GM13977 (cell line): Measurements from ENCODE around the gene PLEKHM2.
"Not testable (repeated sequence)": the region's sequence is repeated elsewhere in the genome, so short reads cannot be mapped to it uniquely, and the experiment has no call there.

Source experiments
- DNase-seq: peaks from one replicate; pipeline ENCODE4 v3.0.0; 2012; ENCODE audit warnings: low spot score
- in situ Hi-C: fragments of 300-500 bp; cut with MboI; formaldehyde crosslinking; loops from one replicate; pipeline ENCODE4 v1.12.0; 2022; ENCODE audit warnings: low sequenced_read_pairs, low pct_unique_long_range_greater_than_20kb, mixed read lengths, inconsistent platforms; ENCODE audit not compliant: unreplicated experiment
- TF ChIP-seq, protein P1 (sequence below): IDR thresholded peaks from 2 replicates; pipeline ENCODE4 v1.5.1; 2012; ENCODE audit warnings: mild to moderate bottlenecking, control low read depth; ENCODE audit not compliant: insufficient read depth; ENCODE audit errors: extremely low read depth, missing control alignments

PLEKHM2 gene

DNA sequence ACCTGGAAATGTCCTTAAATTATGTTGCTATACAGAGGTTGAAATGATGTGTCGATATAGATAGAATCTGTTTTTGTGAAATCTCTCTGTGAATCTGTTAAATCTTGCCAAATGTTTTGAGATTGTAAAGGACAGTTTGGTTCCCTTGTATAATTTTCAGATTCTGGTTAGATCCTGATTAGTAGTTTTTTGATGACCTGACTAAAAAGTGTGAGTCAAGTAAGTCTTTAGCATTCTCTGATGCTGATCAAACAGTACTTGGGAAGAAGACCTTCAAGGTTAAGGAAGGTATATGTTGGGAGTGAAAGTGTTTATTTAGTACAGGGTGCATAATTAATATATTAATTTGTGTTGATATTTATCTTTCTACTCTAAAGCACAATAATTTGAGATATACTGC is 34.2 kb upstream of the PLEKHM2 start:
- no peak for DNase-seq
- in situ Hi-C loops, result no loop called here
- TF ChIP-seq, protein P1, sequence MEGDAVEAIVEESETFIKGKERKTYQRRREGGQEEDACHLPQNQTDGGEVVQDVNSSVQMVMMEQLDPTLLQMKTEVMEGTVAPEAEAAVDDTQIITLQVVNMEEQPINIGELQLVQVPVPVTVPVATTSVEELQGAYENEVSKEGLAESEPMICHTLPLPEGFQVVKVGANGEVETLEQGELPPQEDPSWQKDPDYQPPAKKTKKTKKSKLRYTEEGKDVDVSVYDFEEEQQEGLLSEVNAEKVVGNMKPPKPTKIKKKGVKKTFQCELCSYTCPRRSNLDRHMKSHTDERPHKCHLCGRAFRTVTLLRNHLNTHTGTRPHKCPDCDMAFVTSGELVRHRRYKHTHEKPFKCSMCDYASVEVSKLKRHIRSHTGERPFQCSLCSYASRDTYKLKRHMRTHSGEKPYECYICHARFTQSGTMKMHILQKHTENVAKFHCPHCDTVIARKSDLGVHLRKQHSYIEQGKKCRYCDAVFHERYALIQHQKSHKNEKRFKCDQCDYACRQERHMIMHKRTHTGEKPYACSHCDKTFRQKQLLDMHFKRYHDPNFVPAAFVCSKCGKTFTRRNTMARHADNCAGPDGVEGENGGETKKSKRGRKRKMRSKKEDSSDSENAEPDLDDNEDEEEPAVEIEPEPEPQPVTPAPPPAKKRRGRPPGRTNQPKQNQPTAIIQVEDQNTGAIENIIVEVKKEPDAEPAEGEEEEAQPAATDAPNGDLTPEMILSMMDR, result no peak

DNA sequence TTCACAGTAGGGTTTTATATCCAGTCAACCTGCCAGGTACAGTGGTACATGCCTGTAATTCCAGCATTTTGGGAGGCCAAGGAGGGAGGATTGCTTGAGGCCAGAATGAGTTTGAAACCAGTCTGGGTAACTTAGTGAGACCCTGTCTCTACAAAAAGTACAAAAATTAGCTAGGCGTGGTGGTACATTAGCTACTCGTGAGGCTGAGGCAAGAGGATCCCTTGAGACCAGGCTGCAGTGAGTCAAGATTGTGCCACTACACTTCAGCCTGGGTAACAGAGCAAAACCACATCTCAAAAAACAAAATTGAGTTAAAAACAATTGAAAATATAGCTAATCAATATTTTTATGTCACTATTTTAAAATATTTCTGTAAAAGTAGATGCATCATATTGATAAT is 33.7 kb upstream of the PLEKHM2 start:
- TF ChIP-seq, protein P1, result no peak
- in situ Hi-C loops, result no loop called here
- no peak for DNase-seq

DNA sequence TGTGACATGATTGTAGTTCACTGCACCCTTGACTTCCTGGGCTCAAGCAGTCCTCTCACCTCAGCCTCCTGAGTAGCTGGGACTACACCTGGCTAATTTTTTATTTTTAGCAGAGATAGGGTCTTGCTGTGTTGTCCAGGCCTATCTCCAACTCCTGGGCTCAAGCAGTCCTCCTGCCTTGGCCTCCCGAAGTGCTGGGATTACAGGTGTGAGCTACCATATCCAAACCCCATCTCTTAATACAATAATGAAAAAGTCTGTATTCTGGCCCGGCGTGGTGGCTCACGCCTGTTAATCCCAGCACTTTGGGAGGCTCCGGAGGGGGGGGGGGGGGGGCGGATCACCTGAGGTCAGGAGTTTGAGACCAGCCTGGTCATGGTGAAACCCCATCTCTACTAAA is 32.0 kb upstream of the PLEKHM2 start:
- in situ Hi-C loops, DNase-seq: not testable (repeated sequence)

DNA sequence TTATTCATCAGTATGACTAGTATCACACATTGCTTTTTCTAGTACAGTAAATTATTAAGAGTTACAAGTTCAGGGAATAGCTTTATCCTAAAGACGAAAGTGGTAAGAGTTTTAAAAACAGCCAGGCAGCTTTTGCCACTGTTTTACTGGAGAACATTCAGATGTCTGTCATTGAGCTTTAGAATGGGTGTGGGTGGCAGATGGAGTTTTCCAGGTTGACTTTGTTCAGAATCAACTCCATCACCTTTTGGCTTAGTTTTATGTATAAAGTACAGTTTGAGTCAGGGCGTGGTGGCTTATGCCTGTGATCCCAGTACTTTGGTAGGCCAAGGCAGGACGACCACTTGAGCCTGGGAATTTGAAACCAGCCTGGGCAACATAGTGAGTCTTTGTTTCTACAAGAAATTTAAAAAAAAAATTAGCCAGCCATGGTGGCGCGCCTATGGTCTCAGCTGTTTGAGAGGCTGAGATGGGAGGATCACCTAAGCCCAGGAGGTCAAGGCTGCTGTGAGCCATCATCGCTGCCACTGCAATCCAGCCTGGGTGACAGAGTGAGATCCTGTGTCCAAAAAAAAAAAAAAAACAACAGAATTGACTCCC is 29.9 kb upstream of the PLEKHM2 start:
- TF ChIP-seq, protein P1, result no peak
- in situ Hi-C loops, result no loop called here
- no peak for DNase-seq

DNA sequence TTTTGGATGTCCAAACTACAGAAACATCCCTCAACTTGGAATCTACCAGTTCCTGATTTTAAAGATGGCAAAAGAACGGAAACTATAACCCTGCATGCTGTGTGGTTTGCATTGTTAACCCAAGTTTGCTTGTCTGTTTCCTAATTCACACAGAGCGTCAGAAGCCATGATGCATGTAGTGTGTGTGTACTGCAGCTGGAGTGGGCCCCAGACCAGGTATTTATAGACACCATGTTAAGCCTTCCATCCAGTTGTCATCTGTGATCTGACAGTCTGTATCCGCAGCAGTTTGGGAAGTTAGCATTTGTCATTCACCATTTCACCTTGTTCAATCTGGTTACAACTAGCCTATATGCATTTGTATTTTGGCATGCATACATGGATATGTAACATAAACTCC is 27.7 kb upstream of the PLEKHM2 start:
- DNase-seq, result no peak
- TF ChIP-seq, protein P1, result no peak
- in situ Hi-C loops, result no loop called here

DNA sequence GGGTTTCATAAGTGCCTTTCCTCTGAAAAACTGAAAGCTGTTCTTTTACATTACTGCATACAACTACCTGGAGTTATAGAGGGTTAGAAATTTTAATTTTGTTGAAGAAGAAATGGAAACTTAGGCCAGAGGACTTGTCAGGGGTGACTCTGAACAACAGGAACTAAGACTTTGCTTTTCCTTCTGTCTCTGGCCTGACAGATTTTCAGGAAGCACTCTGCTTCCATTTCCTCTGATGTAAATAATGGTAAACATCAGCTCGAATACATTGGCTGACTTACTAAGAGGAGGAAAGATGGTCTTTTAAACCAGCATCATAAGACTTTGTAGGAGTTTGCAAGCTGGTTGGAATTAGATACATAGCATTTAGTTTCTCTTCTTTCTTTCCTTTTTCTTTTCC is 27.1 kb upstream of the PLEKHM2 start:
- TF ChIP-seq, protein P1, result no peak
- in situ Hi-C loops, result no loop called here
- no peak for DNase-seq

GRCh38 chr1:15660151-15660550 is 24.0 kb upstream of the PLEKHM2 start:
- in situ Hi-C loops, result no loop called here
- no peak for DNase-seq
- TF ChIP-seq, protein P1, result no peak
